Hypothalamus (tissue), 51 donors: ENCODE measurements around the gene BCL2L15.
"Not testable (repeated sequence)": the region's sequence is repeated elsewhere in the genome, so short reads cannot be mapped to it uniquely, and the experiment has no call there.

Experiments
- DNase-seq, 51 donors: peaks; one replicate each; lab custom pipeline; 2025; lab: John Stamatoyannopoulos, UW

Gene BCL2L15

DNA sequence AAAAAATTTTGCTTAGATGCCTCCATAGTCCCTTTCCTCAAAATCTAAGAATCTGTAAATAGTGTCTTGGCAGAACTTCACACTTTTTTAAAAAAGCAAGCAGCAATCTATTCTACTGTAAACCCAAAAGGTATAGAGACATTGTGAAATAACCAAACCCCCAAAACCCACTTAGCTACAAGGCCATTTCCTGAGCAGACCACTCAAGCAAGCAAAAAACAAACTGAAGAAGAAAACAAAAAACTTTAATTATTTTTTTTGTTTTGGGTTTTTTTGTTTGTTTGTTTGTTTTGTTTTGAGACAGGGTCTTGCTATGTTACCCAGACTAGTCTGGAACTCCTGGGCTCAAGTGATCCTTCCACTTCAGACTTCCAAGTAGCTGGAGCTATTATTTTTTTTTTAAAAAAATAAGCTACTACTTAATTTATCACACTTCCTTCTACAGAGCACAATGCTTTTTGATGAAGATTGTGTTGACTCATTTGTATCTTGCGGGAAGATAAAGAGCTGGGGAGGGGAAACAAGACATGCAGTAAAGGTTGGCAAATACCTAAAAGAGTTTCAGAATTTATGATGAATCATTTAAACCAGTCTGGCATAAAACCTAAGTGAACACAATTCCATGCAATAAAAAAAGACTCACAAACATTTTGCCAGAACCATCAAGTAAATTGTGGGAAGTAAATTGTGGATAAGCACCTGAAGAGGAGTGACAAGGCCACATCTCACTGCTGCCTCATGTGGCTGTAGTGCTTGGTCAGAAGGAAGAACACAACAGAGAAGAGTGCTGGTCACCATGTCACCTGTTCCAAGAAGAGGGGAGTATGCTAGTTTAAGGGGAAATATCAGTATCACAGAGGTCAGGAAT is 13.1 kb downstream of the BCL2L15 start:
- no peak for DNase-seq

DNA sequence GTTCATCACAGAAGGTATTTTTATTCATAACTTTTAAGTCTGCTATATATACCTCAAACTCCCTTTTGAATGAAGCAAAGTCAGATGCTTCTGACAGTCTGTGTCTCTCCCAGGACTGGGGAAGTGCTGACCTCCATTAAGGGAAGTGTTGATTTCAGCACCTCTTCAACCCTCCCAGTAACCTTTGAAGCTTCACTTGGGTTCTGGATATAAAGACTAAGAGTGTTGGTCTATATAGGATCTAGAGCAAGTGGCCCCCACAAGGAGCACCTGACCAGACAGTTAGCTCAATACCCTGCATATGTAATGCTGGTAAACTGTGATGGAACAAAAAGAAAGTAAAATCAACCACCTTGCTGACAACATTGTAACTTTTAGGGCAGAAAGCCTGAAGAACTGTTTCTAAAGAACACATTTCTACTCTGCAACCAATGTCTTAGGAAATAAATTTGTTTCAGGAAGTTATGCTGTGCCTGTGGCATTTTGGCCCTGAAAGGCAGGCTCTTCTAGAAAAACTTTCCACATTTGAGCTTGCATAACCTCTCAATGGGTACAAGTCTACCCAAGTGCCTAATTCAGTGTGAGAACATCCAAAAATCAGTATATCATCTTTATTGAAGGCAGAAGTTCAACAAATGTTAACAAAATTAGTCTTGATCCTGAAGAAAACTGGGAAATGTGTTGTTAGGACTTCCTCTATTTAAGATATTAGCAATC is 15.0 kb downstream of the BCL2L15 start:
- DNase-seq: no peak

DNA sequence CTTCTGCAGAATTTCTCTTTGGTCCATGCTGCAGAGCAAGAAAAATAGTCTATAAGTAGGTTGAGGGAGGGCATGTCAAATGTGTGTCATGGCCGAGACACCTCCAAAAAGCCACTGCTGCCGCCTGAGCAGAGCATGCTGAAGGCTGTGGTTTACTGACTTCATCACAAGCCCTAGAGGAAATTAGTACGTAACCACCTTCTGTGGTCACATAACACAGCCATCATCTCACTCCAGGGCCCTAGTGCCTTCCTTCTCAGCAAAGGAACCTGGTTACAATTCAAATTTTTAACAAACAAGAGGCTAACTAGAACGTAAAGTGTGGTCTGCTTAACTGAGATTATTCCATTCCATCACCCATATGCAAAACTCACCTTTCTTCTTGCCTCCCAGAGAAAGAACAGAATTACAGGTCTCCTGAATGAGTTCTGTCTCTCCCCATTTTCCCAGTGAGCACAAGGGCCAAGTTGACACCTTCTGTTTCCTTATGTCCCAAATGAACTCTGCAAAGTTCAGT is 15.7 kb downstream of the BCL2L15 start, which contains the start of gene PTPN22:
Gene PTPN22 (minus strand): TSS at position 116 of the 517 bp plus-strand sequence.
- peak in 11 of 51 donors; percentile 1 to 26 (median 3) for DNase-seq

DNA sequence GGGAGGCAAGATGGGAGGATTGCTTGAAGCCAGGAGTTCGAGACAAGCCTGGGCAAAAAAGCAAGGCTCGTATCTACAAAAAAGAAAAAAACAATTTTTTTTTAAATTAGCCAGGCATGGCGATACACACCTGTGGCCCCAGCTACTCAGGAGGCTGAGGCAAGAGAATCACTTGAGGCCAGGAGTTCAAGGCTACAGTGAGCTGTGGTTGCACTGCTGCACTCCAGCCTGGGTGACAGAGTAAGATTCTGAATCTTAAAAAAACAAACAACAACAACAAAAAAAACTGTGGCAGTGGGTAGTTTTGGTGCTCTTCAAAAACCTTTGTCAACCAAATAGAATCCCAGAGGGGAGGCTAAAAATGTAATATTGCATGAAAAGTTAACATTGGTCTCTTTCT is 16.6 kb downstream of the BCL2L15 start:
- DNase-seq: no peak

DNA sequence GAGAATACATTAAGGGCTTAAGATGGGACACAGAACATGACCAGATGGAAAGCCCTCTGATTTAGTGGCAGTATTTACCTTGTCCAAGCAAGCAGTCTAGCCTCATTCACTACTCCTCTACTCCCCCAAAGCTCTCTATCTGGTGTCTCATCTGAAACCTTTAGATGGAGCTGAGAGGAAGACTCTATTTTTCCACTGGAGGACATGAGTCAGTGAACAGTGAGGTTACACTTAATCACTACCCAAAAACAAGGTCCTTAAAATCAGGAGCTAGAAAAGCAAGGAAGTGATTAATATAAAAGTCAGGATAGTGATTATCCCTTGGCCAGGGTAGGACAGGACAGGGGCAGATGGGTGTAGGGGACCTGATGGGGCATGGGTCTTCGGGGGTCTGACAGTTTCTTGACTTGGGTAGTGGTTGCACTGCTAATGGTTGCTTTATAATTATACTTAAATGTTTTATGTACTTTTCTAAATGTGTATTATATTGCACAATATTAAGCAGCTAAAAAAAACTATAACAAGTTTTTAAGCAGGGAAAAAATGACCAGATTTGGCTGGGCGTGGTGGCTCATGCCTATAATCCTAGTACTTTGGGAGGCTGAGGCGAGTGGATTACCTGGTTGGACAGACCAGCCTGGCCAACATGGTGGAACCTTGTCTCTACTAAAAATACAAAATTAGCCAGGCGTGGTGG is 18.8 kb downstream of the BCL2L15 start:
- no peak for DNase-seq

DNA sequence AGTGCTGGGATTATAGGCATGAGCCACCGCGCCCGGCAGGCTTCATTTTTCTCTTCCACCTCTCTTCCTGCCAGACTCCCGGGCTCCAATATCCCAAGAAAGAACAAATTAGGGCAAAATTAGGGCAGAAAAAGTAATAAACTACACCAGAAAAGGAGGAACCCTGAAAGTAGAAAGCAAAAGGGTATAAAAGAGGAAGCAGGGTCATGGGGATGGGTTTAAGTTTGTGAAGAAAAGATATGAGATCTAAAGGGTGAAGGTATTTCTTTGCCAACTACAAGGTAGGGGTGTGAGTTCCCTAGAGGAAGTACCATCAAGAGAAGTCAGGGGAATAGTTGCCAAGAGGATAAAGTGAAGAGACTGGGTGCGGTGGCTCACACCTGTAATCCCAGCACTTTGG is 25.7 kb downstream of the BCL2L15 start:
- DNase-seq: no peak

DNA sequence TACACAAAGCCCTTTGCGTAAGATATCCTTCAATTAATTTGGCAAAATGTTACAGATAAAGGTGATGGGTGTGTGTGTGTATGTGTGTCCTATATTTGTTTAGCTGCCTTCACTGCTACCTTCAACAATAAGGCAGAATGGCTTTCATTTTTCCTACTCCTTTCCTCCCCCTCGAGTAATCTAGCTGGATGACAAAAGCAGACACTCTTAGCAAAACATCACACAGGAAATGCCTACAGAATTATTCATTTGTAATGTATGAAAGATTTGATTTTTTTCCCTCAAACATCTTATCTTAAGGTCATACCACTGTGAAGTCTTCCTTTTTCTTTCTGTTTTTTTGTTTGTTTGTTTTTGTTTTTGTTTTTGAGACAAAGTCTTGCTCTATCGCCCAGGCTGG is 26.5 kb downstream of the BCL2L15 start:
- DNase-seq: no peak

DNA sequence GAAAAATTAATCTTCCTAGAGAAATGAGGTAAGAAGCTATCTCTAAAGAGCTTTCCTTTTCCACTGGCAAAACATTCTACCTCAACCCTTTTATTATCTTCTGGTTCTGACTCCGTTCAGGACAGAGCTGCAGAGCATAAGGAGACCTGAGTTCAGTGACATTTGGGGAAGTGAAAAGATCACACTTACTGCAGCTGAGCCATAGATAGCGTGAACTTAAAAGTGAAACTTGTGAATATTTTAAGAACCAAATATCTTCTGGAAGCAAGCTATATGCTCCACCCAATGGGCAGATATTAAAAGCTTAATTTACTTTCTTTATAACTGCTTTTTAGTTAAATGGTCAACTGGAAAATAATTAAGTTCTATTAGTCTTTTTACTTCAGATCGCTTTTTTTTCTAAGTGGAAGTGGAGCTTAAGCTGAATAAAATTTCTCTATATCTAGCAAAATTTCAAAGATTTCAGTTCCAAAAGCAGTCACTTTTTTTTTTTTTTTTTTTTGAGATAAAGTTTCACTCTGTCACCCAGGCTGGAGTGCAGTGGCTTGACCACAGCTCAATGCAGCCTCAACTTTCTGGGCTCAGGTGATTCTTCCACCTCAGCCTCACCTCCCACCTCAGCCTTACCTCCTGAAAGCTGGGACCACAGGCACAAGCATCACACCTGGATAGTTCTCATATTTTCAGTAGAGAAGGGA is 27.8 kb downstream of the BCL2L15 start:
- no peak for DNase-seq

DNA sequence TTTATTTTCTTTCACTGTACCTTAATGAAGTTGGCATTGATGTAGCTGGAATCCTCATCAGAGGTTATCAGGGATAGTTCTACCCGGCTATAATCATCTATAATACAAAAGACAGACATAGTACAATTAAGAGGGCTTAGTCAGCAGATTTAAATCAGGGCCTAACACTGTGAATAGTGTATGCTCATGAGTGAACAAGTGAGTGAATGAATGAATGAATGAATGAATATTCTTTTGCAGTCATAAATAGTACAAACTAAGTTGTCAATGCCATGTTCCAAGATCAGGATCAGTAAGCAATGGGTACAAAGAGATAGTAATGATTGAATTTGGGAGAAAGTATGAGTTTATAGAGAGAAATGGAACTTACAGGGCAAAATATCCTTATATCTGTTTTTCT is 28.4 kb downstream of the BCL2L15 start:
- DNase-seq: no peak

DNA sequence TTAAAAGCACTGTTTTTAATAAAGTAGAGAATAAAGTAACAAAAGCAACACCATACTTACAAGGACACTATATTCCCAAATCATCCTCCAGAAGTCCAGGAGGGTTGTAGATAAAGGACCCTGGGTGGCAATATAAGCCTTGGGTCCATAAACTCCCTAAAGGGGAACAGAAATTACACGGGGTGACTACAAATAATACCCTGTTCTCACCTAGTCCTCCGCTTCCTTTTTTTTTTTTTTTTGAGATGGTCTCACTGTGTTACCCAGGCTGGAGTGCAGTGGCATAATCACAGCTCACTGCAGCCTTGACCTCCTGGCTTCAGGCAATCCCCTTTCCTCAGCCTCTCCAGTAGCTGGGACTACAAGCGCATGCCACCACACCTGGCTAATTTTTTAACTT is 29.0 kb downstream of the BCL2L15 start:
- DNase-seq: no peak

DNA sequence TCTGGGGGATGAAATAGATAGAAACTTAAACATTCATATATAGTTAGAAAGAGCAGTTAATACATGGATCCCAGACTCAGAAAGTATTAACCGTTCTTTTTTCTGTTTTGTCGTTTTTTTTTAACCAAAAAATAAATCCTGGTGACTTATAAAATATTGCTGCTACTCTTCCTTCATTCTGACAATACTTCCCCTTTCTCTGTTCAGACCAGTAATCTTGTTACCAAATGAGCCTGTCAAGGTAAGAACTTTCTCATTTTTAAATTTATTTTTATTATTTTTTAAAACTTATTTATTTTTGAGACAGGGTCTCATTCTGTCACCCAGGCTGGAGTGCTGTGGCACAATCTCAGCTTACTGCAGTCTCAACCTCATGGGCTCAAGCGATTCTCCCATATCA is 29.6 kb downstream of the BCL2L15 start:
- no peak for DNase-seq

DNA sequence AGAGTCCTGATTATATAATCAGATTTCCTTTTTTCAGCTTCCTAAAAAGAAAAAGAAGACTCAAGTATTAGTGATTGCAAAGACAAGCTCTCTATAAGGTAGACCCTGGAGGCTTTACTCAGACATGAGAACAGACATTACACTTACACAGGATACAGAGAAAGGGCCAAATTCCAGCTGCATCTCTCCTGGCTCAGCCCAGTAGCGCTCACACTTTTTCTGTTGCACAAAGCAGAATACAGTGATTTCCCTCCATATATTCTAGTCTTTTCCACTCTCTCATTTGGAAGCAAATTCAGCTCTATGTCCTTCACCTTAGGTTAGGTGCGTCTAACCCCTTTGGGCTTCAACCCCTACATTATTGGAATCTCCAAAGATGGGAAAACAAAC is 31.0 kb downstream of the BCL2L15 start:
- DNase-seq: no peak

DNA sequence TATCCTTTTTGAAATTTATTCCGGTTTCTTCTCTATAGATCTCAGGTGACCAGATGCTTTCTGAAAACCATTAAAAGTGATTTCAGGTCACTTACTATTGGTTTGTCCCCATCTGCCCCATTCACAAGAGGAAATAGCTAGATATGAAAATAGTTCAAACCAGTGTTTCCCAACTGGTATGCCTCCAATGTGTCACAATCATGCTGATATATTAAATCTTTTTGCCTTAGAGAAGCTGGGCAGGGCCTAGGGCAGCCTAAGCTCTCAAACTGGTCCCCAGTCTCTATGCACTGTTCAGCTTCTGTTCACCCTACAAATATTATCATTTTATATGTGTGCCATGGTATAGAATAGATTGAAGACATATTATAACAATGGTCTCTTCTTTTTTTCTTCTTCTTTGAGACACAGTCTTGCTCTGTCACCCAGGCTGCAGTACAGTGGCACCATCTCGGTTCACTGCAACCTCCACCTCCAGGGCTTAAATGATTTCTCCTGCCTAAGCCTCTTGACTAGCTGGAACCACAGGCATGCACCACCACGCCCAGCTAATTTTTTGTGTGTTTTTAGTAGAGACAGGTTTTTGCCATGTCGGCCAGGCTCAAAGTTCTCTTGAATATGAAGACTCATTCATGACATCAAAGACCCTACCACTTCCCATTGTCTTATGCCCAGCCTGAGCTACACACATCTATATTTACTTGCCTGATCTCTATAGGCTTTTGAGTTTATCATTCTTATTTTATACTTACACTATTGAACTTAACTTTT is 31.6 kb downstream of the BCL2L15 start:
- DNase-seq: no peak

DNA sequence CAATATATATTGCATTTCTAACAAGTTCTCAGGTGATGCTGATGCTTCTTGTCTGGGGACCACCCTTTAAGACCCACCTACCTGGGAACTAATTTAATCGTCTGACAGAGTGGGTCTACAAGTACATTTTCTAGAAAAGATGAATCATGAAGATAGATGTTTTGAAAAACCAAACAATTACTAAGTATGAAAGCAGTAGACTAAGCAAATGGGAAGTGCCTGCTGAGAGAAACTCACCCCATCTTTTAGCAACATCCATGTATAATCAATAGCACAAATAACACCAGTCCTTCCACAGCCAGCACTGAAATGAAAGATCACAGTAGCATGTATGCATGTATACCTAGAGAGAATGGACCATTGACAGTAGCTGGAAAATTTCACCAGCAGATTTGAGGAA is 33.1 kb downstream of the BCL2L15 start:
- no peak for DNase-seq

DNA sequence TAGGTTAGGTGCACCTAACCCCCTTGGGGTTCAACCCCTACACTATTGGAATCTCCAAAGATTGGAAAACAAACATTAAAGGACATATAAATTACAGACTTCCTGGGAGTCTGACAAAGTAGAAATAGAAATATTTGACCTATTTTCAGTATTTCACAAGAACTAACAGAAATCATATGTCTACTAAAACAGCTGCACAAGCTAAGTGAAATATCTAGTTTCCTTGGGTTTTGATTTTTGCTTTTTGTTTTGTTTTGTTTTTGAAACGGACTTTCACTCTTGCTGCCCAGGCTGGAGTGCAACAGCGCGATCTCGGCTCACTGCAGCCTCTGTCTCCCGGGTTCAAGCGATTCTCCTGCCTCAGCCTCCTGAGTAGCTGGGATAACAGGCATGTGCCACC is 34.7 kb downstream of the BCL2L15 start:
- not testable (repeated sequence) for DNase-seq

DNA sequence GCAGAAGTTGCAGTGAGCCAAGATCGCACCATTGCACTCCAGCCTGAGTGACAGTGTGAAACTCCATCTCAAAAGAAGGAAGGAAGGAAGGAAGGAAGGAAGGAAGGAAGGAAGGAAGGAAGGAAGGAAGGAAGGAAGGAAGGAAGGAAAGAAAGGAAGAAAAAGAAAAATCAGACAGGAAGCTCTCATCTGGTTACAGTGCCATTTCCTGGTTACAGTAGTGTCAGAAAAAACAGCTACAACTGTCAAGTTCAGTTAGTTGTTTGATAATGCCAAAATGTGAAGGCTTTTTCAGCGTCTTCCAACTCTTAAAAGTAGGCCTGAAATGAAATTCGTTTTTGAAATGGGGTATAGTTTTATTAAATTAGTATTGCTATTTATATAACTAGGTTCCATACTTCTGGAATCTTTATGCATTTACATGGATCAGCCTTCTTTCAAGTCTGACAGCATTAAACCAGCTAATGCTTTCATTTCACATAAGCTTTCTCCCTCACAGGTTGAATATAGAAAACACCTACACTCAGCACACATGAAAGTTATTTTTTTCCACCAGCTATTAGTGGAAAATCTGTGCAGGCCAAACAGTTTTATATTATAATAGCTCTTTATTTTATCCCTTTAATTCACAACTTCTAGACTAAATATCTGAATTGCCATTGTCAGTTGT is 37.1 kb downstream of the BCL2L15 start:
- no peak for DNase-seq

DNA sequence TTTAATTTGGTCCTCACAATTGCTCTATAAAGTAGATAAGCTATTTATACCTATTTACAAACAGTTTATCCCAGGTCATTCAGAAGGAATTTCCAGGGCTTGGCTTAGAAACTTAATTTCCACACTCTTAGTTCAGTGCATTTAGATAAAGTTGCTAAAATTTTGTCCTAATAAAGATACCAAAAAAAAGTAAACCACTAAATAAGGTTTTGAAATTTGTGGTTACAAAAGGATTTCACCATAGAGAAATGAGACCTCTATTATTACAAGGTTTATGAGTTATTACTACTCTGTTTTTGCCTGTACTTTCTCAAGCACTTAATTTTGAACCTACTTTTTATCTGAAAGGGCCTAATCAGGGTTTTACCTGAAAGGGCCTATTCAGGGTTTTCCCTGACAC is 38.3 kb downstream of the BCL2L15 start:
- no peak for DNase-seq

DNA sequence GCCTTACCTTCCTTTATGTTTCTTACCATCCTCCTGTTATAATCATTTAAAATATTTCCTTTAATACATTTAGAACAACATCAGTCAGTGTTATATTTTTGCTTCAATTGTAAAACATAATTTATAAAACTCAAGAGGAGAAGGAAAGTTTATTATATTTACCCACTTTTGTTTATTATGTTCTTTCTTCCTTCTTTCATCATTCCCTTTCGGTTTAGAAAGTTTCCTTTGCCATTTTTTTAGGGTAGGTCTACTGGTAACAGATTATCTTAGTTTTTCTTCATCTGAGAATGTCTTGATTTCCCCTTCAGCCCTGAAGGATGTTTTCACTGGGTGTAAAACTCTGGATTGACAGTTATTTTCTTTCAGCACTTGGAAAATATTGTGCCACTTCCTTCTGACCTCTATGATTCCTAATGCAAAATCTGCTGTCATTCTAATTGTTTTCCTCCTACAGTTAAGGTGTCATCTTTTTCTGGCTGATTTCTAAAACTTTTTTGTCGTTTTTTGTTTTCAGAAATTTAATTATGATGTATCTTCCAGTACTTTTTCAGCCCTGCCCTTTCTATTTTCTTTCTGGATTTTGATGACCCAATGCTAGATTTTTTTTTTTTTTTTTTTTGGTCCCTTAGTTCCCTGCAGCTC is 40.9 kb downstream of the BCL2L15 start:
- no peak for DNase-seq

DNA sequence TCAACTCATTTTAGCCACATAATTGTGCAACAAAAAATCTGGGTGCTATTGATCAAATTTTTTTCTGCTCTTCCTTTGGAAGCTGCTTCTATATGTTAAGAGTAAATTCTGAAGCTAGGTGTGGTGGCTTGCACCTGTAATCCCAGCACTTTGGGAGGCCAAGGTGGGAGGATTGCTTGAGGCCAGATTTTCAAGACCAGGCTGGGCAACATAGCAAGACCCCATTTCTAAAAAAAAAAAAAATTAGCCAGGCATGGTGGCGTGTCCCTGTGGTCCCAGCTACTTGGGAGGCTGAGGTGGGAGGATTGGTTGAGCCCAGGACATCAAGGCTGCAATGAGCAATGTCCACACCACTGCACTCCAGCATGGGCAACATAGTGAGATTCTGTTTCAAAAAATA is 50.8 kb downstream of the BCL2L15 start:
- DNase-seq: no peak
